Measurements from ENCODE around the gene KRTAP10-8. TPM values are rescaled to one million over a fixed set of nuclear protein-coding genes. Genes with fewer than 3 reads are reported as not detected.
"Not testable (repeated sequence)": the region's sequence is repeated elsewhere in the genome, so short reads cannot be mapped to it uniquely, and the experiment has no call there.

KRTAP10-8 gene
- total RNA-seq, 1 experiment from 2014 or later: not detected

DNA sequence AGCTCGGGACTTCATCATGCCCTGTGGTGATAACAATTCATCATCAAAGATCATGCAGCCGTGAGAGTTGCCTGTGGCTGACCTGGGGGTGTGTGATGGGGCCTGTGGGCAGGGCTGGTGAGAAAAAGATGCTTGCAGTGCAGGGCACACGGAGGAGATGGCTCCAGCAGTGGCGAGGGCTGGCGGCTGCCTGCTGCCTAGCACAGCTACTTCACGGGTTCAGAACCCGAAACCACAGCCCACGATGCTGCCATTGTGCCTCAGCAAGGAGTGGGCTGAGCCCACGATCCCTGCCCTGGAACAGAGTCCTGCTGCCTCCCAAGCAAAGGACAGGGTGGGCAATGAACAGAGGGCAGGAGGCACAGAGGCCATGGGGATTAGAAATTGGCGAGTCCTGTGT, 14.4 kb downstream of the KRTAP10-8 start:
- ChIA-PET CTCF (no interaction called here), POLR2A (no interaction called here)
- no peak for ATAC-seq

DNA sequence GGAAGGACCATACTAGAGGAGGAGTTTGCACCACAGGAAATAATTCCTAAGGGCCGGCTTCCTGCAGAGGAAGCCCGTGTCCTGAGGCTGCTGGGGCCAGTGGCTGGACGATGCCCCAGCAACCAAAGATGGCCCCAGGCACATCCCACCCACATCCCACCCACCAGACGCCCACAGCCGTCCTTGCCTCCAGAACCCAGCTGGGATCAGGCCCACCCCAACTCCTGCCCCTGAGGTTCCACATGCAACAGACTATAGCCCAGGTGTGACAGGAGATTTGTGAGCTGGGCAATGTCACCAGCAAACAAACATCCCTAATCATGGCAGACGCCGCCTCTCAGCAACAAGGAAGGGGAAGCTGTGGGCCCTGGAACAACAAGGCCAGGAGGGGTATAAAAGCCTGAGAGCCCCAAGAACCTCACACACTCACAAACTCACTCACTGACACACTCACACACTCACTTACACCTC, 14.8 kb downstream of the KRTAP10-8 start, which contains the start of gene KRTAP10-9:
TSS of gene KRTAP10-9 (plus strand) at position 421 of the 471 bp plus-strand sequence. CDS start 79 bp downstream, outside the sequence.
- in situ Hi-C loops (cut with HindIII; ENCODE audit: low pct_unique_long_range_greater_than_20kb, low sequenced_read_pairs): no loop called here
- Histone ChIP-seq H3K27me3 (ENCODE audit: control insufficient read depth, insufficient read depth, low read length) (no peaks in the 10 kb centered on the region), H3K9me3 (ENCODE audit: control insufficient read depth, insufficient read depth, low read depth, low read length) (peaks cover 7% of the 10 kb centered on the region; the same call in 1 of the 2 replicates), H3K4me1 (ENCODE audit: control insufficient read depth, insufficient read depth, low read length) (no peaks in the 10 kb centered on the region), H3K36me3 (ENCODE audit: control insufficient read depth, insufficient read depth, low read length) (no peaks in the 10 kb centered on the region), H3K27ac (ENCODE audit: low read length) (no peak within 1 kb of the TSS), H3K4me3 (ENCODE audit: low read depth in 2 of 2, low read length in 2 of 2) (no peak within 1 kb of the TSS)
- TF ChIP-seq SIN3A (IDR thresholded peaks at IDR 0.05; ENCODE audit: borderline replicate concordance, insufficient read depth, low read depth, low read length) (no peak), POLR2AphosphoS5 (IDR thresholded peaks at IDR 0.05; ENCODE audit: low read depth, low read length) (no peak)
- TF ChIP-seq, protein P1, sequence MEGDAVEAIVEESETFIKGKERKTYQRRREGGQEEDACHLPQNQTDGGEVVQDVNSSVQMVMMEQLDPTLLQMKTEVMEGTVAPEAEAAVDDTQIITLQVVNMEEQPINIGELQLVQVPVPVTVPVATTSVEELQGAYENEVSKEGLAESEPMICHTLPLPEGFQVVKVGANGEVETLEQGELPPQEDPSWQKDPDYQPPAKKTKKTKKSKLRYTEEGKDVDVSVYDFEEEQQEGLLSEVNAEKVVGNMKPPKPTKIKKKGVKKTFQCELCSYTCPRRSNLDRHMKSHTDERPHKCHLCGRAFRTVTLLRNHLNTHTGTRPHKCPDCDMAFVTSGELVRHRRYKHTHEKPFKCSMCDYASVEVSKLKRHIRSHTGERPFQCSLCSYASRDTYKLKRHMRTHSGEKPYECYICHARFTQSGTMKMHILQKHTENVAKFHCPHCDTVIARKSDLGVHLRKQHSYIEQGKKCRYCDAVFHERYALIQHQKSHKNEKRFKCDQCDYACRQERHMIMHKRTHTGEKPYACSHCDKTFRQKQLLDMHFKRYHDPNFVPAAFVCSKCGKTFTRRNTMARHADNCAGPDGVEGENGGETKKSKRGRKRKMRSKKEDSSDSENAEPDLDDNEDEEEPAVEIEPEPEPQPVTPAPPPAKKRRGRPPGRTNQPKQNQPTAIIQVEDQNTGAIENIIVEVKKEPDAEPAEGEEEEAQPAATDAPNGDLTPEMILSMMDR (IDR thresholded peaks at IDR 0.05): no peak
- ChIA-PET CTCF (interaction anchor here (0.6 kb wide), 1 partner anchor 97 kb away, joined by 10 read pairs; no protein-coding TSS in a partner anchor), POLR2A (no interaction called here)
- intact Hi-C loops (cut with micrococcal nuclease; ENCODE audit: unreplicated experiment): no loop called here
- no TSS peak for BruUV-seq (replicated peaks)
- DNase-seq (ENCODE audit: low read depth, low spot score): no peak
- no peak for ATAC-seq

More for the DNA sequence above, 14.4 kb downstream of the KRTAP10-8 start:
- no peaks in the 10 kb centered on the region for H3K4me1 ChIP-seq (ENCODE audit: control insufficient read depth, insufficient read depth, low read length)
- peaks cover 7% of the 10 kb centered on the region; the same call in 1 of the 2 replicates for H3K9me3 ChIP-seq (ENCODE audit: control insufficient read depth, insufficient read depth, low read depth, low read length)
- H3K4me3 ChIP-seq (ENCODE audit: low read depth in 2 of 2, low read length in 2 of 2): no peak overlapping the region
- DNase-seq (ENCODE audit: low read depth, low spot score): no peak
- H3K27ac ChIP-seq (ENCODE audit: low read length): no peak overlapping the region
- no TSS peak for BruUV-seq (replicated peaks)
- in situ Hi-C loops (cut with HindIII; ENCODE audit: low pct_unique_long_range_greater_than_20kb, low sequenced_read_pairs): no loop called here
- no peaks in the 10 kb centered on the region for H3K27me3 ChIP-seq (ENCODE audit: control insufficient read depth, insufficient read depth, low read length)
- intact Hi-C loops (cut with micrococcal nuclease; ENCODE audit: unreplicated experiment): no loop called here
- no peak for TF ChIP-seq POLR2AphosphoS5 (IDR thresholded peaks at IDR 0.05; ENCODE audit: low read depth, low read length)
- no peaks in the 10 kb centered on the region for H3K36me3 ChIP-seq (ENCODE audit: control insufficient read depth, insufficient read depth, low read length)

DNA sequence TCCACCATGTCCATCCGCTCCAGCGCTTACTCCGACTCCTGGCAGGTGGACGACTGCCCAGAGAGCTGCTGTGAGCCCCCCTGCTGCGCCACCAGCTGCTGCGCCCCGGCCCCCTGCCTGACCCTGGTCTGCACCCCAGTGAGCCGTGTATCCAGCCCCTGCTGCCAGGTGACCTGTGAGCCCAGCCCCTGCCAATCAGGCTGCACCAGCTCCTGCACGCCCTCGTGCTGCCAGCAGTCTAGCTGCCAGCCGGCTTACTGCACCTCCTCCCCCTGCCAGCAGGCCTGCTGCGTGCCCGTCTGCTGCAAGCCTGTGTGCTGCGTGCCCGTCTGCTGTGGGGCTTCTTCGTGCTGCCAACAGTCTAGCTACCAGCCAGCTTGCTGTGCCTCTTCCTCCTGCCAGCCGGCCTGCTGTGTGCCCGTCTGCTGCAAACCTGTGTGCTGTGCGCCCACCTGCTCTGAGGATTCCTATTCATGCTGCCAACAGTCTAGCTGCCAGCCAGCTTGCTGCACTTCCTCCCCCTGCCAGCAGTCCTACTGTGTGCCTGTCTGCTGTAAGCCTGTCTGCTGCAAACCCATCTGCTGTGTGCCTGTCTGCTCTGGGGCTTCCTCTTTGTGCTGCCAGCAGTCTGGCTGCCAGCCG, 15.4 kb downstream of the KRTAP10-8 start:
- in situ Hi-C loops (cut with HindIII; ENCODE audit: low pct_unique_long_range_greater_than_20kb, low sequenced_read_pairs); H3K27ac ChIP-seq (ENCODE audit: low read length); DNase-seq (ENCODE audit: low read depth, low spot score); ATAC-seq; H3K9me3 ChIP-seq (ENCODE audit: control insufficient read depth, insufficient read depth, low read depth, low read length); H3K36me3 ChIP-seq (ENCODE audit: control insufficient read depth, insufficient read depth, low read length); intact Hi-C loops (cut with micrococcal nuclease; ENCODE audit: unreplicated experiment); H3K4me3 ChIP-seq (ENCODE audit: low read depth in 2 of 2, low read length in 2 of 2); H3K4me1 ChIP-seq (ENCODE audit: control insufficient read depth, insufficient read depth, low read length); POLR2A ChIA-PET; BruUV-seq (replicated peaks); H3K27me3 ChIP-seq (ENCODE audit: control insufficient read depth, insufficient read depth, low read length): not testable (repeated sequence)
- CTCF ChIA-PET: interaction anchor here (0.6 kb wide), 1 partner anchor 98 kb away, joined by 10 read pairs; no protein-coding TSS in a partner anchor

DNA sequence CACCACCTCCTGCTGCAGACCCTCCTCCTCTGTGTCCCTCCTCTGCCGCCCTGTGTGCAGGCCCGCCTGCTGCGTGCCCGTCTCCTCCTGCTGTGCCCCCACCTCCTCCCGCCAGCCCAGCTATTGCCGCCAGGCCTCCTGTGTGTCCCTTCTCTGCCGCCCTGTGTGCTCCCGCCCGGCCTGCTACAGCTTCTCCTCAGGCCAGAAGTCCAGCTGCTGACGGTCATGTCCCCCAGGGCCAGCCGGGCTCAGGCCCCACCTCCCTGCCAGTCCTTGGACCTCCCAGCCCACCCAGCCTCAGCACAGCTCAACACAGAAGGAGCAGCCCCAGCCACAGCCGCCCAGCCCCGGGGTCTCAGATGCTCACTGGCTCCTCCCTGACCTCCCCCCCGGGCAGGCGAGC, 16.0 kb downstream of the KRTAP10-8 start:
- H3K27me3 ChIP-seq (ENCODE audit: control insufficient read depth, insufficient read depth, low read length); H3K4me3 ChIP-seq (ENCODE audit: low read depth in 2 of 2, low read length in 2 of 2); DNase-seq (ENCODE audit: low read depth, low spot score); POLR2A ChIA-PET; H3K36me3 ChIP-seq (ENCODE audit: control insufficient read depth, insufficient read depth, low read length); H3K27ac ChIP-seq (ENCODE audit: low read length); in situ Hi-C loops (cut with HindIII; ENCODE audit: low pct_unique_long_range_greater_than_20kb, low sequenced_read_pairs); H3K9me3 ChIP-seq (ENCODE audit: control insufficient read depth, insufficient read depth, low read depth, low read length); H3K4me1 ChIP-seq (ENCODE audit: control insufficient read depth, insufficient read depth, low read length); intact Hi-C loops (cut with micrococcal nuclease; ENCODE audit: unreplicated experiment); CTCF ChIA-PET; ATAC-seq; BruUV-seq (replicated peaks): not testable (repeated sequence)
